ENCODE measurements around the gene ICAM2.
"Not testable (repeated sequence)": the region's sequence is repeated elsewhere in the genome, so short reads cannot be mapped to it uniquely, and the experiment has no call there.

Gene ICAM2

GRCh38 chr17:64008830-64009229 is 11.6 kb downstream of the ICAM2 start:
- no peak for DNase-seq

DNA sequence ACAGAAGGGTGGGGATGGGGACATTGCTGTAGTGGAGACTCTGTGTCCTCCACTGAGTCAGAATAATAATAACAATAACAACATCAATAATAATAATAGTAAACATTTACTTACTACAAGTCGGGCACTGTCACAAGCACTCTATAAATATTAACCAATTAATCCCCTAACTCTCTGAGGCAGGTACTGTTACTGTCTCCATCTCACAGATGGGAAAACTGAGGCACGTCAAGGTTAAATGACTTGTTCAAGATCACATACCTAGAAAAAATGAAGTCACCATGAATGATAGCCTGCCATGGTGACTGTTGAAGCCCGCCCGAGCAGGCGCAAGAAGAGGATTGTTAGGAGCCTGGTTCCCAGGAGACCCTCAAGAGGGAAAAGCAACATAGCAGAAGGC is 12.1 kb downstream of the ICAM2 start:
- DNase-seq, result no peak

- DNase-seq, result no peak
Measured at GRCh38 chr17:64007838-64008282, 12.6 kb downstream of the ICAM2 start.

DNA sequence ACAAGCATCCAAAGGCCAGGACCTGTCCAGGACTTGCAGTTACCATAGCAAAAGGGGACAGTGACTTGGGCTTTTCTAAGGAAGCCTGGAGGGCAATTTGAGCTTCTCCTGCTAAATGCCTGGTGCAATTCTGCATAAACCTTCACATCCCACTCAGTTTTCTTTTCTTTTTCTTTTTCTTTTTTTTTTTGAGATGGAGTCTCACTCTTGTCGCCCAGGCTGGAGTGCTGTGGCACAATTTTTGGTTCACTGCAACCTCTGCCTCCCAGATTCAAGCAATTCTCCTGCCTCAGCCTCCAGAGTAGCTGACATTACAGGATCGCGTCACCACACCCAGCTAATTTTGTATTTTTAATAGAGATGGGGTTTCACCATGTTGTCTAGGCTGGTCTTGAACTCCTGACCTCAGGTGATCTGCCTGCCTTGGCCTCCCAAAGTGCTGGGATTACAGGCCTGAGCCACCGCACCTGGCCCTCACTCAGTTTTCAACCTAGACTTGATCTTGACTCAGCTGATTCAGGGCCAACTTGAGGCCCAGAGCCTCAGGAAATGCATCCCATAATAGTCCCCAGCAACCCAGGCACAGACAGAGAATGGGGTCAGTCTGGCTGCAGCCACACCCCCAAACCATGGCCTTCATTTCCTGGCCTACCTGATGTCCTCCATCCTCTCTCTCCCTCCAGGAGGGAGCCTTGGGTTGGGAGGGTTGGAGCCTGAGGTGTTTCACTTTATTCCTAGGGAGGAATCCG is 13.2 kb downstream of the ICAM2 start:
- DNase-seq, result not testable (repeated sequence)

DNA sequence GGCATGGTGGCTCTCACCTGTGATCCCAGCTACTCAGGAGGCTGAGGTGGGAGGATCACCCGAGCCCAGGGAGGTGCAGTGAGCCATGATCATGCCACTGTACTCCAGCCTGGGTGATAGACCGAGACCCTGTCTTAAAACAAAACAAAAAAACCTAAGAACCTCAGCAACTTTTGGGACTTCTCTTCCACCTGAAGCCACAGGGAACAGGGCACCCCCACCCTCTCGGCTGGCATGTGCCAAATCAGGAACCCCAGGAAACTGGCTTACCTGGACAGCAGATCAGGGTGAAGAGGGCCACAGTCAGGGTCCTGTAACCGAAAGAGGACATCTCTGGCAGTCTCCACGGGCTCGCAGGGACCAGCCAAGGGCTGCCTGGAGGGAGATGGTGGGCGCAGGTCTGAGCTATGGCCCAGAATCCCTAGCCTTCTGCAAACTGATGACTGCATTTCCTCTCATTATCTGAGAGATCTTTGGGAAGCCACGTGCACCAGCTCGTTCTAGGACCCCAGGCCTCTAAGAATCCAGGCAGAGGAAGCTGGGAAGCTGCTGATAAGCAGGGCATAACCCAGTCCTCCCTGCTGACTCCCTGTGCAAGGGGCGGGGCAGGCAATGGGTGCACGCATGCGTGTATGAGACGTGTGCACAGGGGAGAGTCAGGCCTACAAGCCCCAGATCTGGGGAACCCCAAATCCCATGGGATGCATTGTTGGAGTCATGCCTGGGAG is 13.9 kb downstream of the ICAM2 start:
- no peak for DNase-seq

DNA sequence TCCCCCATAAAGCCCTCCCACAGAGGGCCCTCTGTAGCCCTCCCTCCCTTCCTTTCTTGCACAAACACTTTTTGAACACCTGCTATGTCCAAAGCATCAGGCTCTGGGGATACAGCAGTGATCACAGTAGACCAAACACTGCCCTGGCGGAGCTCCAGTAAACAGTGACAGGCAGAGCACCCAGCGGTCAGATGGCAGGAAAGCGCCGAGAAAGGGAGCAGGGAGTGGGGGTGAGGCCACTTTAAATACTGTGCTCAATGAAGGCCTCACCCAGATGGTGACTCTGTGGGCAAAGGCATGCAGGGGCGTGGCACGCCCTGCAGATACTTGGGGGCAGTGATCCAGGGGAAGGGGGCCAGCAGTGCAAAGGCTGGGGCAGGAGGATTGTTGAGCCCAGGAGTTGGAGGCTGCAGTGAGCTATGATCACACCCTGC is 14.7 kb downstream of the ICAM2 start:
- no peak for DNase-seq

DNA sequence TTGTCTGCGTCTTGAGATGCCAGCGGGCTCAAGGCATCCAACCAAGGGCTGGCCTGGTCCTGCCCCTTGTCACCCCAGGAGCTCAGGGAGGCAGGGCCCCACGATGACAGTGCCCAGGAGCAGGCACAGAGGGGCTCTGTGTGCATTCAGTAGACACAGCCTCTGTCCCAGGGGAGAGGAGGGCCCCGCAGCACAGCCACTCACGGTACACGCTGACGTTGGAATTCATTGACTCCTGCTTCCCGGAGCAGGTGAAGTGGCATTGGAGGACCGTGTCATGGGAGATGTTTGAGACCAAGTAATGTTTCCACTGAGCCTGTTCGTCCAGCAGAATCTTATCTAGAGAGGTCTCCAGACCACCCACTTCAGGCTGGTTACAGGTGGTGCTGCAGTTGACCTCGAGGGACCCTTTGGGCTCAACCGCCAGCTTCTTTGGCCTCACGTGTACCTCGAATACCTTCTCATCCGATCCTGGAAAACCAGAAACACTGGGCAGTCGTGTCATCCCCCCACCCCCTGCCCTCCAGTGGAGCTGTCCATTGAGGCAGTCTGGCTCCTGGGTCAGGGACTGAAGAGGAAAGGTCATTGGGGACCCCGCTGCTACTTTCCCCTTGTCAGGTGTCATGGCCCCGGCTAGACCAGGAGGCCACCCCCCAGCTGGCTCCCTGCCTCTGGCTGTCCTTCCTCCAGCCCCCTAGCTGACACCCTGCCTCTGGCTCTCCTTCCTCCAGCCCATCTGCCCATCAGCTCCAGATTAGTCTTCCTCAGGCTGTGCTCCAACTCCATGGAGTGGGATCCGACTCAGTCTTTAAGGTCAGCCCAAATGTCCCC is 15.3 kb downstream of the ICAM2 start:
- DNase-seq, result no peak

DNA sequence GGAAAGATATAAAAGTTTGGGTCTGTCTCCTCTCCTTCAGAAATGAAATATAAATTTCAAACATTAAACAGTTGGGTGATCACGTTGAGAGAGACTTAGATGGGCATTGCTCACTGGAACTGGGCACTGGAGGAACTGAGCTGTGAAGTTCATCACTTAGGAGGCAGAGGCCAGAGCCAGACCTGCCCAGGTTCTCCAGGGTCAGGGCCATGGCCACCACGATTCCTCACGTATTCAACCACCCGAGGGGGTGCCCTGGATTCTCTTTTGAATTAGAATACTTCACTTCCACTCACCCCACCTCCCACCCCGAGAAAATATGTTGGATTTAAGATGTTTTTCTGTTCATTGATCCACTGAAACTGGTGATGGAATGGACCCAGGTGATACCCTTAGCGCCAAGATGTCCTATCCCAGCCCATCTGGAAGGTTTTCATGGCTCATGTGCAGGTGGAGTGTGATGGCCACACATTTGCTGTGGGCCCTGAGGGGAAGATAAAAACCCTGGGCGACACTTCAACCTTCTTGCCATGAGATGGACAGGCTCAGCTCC is 16.1 kb downstream of the ICAM2 start:
- DNase-seq, result no peak

DNA sequence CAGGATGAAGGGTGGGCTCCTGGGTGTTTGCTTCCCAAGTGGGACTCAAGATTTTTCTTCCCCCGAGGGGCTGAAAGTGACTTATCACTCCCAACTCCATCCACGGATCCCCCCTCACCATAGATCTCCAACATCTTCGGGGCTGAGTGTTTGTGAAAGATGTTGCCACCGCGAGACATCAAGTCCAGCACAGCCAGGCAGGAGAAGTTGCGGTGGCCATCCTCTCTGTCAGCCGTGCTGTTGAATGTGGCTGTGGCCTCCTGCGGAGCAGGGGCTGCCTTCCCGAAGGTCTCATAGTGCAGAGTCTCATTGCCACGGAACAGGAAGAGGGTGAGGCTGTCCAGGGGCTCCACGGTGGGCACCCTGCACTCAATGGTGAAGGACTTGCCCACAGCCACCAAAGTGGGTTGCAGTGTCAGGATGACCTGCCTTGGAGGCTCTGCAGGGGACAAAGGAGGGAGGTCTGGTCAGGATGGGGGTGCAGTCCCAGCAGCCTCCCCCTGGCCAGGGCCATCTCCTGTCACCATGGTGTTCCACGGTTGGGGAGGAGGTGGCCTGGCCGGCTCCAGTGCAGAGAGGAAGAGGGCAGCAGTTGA is 16.8 kb downstream of the ICAM2 start:
- DNase-seq, result no peak

DNA sequence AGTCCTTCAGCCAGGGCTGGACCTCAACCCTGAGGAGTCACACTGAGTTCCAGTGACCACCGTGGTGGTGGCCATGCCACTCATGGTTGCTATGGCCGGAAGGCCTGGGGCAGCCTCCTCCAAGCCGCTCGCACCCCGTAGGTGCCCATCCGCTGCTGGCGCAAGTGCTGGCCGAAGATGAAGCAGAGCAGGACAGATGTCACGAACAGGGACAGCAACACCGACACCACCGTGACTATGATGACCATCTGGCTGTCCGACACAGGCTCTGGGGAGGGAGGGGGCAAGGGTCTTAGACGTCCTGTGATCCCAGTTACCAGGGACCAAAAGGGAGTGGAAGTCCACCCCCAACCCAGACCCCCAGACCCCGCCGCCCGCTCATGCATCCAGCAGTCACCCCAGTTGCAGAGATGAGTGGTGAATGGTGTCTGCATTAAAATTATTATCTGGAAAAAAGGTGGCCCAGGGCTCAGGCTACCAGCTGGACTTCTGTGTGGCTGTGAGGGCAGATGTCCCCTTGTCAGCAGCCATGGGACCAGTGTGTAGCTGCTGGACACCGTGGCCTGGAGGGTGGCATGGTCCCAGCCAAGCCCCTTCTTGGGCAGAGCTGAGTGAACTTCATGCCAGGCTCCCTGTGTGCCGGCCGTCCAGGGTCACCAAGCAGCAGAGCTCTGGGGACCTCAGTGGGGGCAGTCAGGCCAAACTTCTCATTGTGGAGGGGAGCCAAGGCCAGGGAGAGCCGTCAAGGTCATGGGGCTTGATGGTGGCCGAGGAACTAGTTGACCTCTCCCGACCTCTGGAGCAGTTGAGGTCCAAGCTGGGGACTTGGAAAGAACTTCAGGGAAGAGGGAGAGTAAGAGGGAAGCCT is 17.5 kb downstream of the ICAM2 start:
- no peak for DNase-seq

- no peak for DNase-seq
Measured at GRCh38 chr17:64001763-64002529, 18.5 kb downstream of the ICAM2 start.

DNA sequence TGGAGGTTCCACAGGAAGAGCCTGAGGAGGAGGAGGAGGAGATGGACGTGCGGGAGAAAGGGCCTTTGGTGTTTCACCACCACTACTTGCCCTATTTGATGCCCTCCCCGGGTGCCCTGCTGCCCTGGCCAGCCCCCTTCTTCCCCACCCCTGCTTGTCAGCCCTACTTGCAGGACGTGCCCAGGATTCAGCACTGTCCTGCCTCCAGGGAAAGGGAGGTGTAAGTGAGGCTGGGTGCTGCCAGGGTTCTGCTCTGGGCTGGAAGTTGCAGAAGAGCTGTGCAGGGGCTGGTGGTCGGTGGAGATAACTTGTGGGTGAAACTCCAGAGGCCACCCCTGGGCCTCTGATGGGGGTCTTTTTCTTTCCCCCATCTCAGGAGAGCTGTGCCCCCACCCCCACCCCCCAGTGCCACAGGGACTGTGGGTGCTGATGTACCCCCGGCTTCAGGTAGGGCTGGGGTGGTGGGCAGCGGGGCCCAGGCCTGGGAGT is 19.3 kb downstream of the ICAM2 start:
- no peak for DNase-seq

DNA sequence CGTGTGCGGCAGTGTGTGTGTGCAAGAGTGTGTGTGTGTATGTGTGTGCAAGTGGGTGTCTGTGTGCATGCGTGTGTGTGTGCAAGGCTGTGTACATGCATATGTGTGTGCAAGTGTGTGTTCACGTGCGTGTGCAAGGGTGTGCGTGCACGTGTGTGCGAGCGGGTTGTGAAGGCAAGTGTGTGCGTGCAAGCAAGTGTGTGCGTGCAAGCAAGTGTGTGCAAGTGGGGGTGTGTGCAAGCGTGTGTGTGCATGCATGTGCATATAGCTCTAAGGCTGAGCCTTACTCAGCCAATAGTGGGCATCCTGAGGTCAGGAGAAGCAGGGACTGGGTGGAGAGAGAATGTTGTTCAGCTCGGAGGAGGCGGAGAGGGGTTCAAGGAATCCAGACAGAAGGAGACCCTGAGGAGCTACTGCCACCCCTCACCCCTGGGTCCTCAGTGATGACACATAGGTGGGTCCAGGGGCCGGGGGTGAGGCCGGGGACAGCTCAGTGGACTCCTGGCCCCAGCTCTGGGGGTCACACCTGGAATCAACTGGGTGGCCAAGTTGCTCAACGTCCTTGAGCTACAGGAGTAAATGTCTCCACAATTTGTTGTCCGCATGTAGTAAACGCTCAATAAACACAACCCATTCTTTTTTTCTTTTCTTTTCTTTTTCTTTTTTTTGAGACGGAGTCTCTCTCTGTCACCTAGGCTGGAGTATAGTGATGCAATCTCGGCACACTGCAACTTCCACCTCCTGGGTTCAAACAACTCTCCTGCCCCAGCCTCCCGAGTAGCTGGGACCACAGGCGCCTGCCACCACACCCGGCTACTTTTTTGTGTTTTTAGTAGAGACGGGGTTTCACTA is 20.5 kb downstream of the ICAM2 start:
- no peak for DNase-seq

DNA sequence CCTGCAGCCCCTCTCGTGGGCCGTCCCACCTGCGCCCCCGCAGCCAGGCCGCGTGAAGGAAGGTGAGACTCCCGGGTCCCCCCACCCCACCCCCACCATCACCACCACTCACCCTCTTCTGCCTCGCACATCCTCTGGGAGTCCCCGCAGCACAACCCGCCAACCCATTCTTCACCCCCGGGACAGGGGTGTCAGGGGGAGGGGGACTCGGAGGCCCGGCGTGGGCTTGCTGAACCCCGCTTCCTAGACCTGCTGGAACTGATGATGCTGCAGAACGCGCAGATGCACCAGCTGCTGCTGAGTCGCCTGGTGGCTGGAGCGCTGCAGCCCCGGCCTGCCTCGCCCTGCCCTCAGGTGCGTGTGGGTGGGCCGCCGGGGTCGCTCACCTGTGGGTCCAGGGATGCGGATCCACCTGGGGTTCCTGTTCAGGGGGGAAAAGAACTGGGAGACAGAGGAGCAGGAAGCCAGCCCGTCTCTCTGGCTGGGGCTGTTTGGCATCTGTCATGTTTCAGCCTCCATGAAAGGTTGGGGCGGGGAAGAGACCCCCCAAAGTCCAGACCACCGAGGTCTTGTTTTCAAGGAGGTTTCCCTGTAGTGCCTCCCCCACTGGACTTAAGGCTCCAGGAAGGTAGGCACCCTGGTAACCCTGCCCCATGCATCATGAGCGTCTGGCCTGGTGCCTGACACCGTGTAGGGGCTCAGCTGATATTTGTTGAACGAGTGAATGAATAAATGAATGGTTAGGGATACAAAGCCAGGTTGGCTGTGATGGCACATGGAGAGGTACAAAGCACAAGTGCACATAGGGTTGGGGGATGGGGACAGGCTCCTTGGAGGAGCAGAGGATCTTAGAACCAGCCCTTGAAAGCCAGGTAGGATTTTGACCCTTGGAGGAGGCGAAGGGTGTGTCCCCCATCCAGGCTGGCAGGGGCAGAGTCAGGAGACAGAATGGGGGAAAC is 21.4 kb downstream of the ICAM2 start:
- DNase-seq, result no peak

- DNase-seq, result peak; percentile 67
Measured at GRCh38 chr17:63998050-63998720, 22.2 kb downstream of the ICAM2 start, which contains the start of gene PRR29. Gene PRR29, plus strand, starts transcription at chr17:63998351. Its CDS starts 14 bp downstream, at chr17:63998365.

GRCh38 chr17:63997341-63998048 is 22.9 kb downstream of the ICAM2 start:
- DNase-seq, result no peak
